IPS-18c (cell line): ENCODE data around the gene NDOR1.

Source experiments
- H3K4me3 ChIP-seq: 2 replicates; pipeline ENCODE4 v1.7.0; 2013; ENCODE audit warnings: low read depth, mild to moderate bottlenecking, low read length, moderate library complexity; ENCODE audit not compliant: insufficient read depth
- H3K9me3 ChIP-seq: one replicate; pipeline ENCODE4 v1.6.1; 2013; ENCODE audit warnings: mild to moderate bottlenecking, low read length, moderate library complexity; ENCODE audit not compliant: control insufficient read depth, insufficient read depth

NDOR1 gene

GRCh38 chr9:137190315-137190856 is 15.1 kb upstream of the NDOR1 start:
- peaks cover 2% of the 10 kb centered on the region for H3K9me3 ChIP-seq
- no peak overlapping the region for H3K4me3 ChIP-seq

- H3K4me3 ChIP-seq = no peak overlapping the region
- H3K9me3 ChIP-seq = peaks cover 2% of the 10 kb centered on the region
Measured at GRCh38 chr9:137191245-137191644, 14.3 kb upstream of the NDOR1 start.

GRCh38 chr9:137191691-137192447 is 13.6 kb upstream of the NDOR1 start:
- no peak overlapping the region for H3K4me3 ChIP-seq

GRCh38 chr9:137192448-137192780 is 13.1 kb upstream of the NDOR1 start:
- H3K9me3 ChIP-seq = peaks cover 2% of the 10 kb centered on the region
- no peak overlapping the region for H3K4me3 ChIP-seq

More at GRCh38 chr9:137191691-137192447, 13.6 kb upstream of the NDOR1 start:
- H3K9me3 ChIP-seq = peaks cover 2% of the 10 kb centered on the region

GRCh38 chr9:137192859-137193258 is 12.6 kb upstream of the NDOR1 start:
- no peak overlapping the region for H3K4me3 ChIP-seq
- peaks cover 2% of the 10 kb centered on the region for H3K9me3 ChIP-seq

GRCh38 chr9:137193771-137194170 is 11.7 kb upstream of the NDOR1 start:
- H3K4me3 ChIP-seq = no peak overlapping the region
- H3K9me3 ChIP-seq = peaks cover 2% of the 10 kb centered on the region

GRCh38 chr9:137194388-137194787 is 11.1 kb upstream of the NDOR1 start:
- Histone ChIP-seq H3K4me3 (no peak overlapping the region; the same call in 1 of the 2 replicates), H3K9me3 (peaks cover under 1% of the 10 kb centered on the region)

- Histone ChIP-seq H3K9me3 (no peaks in the 10 kb centered on the region), H3K4me3 (no peak overlapping the region)
Measured at GRCh38 chr9:137194909-137195308, 10.6 kb upstream of the NDOR1 start.

GRCh38 chr9:137195525-137196220 is 9.8 kb upstream of the NDOR1 start:
- H3K9me3 ChIP-seq = no peaks in the 10 kb centered on the region
- H3K4me3 ChIP-seq = no peak overlapping the region

- H3K9me3 ChIP-seq = no peaks in the 10 kb centered on the region
- no peak overlapping the region; the same call in 1 of the 2 replicates for H3K4me3 ChIP-seq
Measured at GRCh38 chr9:137198051-137198901, 7.2 kb upstream of the NDOR1 start.

GRCh38 chr9:137198902-137199283 is 6.6 kb upstream of the NDOR1 start:
- no peak overlapping the region; the same call in 1 of the 2 replicates for H3K4me3 ChIP-seq
- no peaks in the 10 kb centered on the region for H3K9me3 ChIP-seq

- no peaks in the 10 kb centered on the region for H3K9me3 ChIP-seq
Measured at GRCh38 chr9:137199411-137200121, 5.9 kb upstream of the NDOR1 start.

GRCh38 chr9:137200311-137201204 is 4.9 kb upstream of the NDOR1 start, which contains the start of gene TPRN:
Gene TPRN, minus strand, starts transcription at chr9:137200741. Its CDS starts 30 bp downstream, at chr9:137200711.
- H3K4me3 ChIP-seq = peak within 1 kb of the TSS; percentile 84
- no peaks in the 10 kb centered on the region for H3K9me3 ChIP-seq

More at GRCh38 chr9:137199411-137200121, 5.9 kb upstream of the NDOR1 start:
- peak overlapping the region; percentile 40 for H3K4me3 ChIP-seq

- H3K4me3 ChIP-seq = peak overlapping the region; percentile 84
- H3K9me3 ChIP-seq = no peaks in the 10 kb centered on the region
Measured at GRCh38 chr9:137201205-137201868, 4.2 kb upstream of the NDOR1 start.

- H3K9me3 ChIP-seq = no peaks in the 10 kb centered on the region
- no peak overlapping the region for H3K4me3 ChIP-seq
Measured at GRCh38 chr9:137202966-137203365, 2.5 kb upstream of the NDOR1 start.
